Measurements from ENCODE around the gene FAM228B.
A peak's percentile ranks its signal among the peaks of the same experiment; 100 is the strongest.

DNA sequence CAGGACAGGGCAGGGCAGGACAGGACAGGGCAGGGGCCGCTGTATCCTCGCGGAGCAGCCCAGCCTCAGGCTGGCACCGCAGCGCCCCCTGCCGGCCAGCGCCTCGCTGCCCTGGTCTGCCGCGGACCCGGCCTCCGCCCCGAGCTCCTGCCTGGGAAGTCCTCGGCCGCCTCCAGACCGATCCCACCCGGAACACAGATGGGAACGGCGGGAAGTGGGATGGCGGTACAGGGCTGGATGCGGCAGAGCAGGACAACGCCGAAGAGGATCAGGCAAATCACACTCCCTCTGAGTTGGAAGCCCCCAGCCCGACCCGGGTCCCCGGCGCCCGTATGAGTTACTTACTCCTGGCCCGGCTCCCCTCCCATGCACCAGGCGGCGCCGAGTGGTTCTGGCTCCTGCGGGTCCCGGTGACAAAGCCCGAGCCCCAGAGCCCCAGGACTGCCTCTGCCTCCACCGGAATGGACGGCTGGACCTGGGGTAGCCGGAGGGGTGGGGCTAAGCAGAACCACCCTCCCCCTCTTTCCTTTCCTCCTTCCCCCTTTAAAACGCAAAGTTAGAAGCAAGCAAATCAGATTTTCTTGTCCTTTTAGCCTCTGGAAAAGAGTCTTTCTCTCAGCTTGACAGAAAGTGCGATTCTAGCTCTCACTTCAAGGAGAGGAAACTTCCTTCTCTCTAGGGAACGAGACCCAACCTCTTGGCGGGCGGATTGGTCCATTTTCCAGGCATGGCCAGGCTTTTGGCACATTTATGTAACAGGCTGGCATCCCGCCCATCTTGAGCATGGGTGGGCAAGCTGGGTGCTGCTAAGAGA lies 38.7 kb upstream of the FAM228B start, which contains the start of gene TP53I3:
- TF ChIP-seq, protein P1, sequence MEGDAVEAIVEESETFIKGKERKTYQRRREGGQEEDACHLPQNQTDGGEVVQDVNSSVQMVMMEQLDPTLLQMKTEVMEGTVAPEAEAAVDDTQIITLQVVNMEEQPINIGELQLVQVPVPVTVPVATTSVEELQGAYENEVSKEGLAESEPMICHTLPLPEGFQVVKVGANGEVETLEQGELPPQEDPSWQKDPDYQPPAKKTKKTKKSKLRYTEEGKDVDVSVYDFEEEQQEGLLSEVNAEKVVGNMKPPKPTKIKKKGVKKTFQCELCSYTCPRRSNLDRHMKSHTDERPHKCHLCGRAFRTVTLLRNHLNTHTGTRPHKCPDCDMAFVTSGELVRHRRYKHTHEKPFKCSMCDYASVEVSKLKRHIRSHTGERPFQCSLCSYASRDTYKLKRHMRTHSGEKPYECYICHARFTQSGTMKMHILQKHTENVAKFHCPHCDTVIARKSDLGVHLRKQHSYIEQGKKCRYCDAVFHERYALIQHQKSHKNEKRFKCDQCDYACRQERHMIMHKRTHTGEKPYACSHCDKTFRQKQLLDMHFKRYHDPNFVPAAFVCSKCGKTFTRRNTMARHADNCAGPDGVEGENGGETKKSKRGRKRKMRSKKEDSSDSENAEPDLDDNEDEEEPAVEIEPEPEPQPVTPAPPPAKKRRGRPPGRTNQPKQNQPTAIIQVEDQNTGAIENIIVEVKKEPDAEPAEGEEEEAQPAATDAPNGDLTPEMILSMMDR (conservative IDR thresholded peaks at IDR 0.05): peak; percentile 96
- TF ChIP-seq EZH2 (IDR thresholded peaks at IDR 0.05; ENCODE audit: low read depth): no peak

Measured in PC-9 (cell line).